WTC11 (cell line): ENCODE results near the gene AGPAT3. TPM values are rescaled to one million over a fixed set of nuclear protein-coding genes. Genes with fewer than 3 reads are reported as not detected.

Source experiments
- ATAC-seq: fragments of 200-7000 bp; cut with Tn5 transposase; 2 replicates; pipeline ENCODE4 v1.10.0; 2021; ENCODE audit warnings: mild to moderate bottlenecking, moderate library complexity
- CTCF ChIA-PET: fragments of 300-600 bp; sonication (Branson Sonifier 250); formaldehyde crosslinking; loops from one replicate; lab custom pipeline; 2021; ENCODE audit warnings: antibody characterized with exemption; lab: Charles Lee
- POLR2A ChIA-PET: fragments of 350-600 bp; sonication (Branson Sonifier 250); formaldehyde crosslinking; loops from one replicate; lab custom pipeline; 2021; ENCODE audit warnings: antibody characterized with exemption; lab: Charles Lee
- DNase-seq: peaks from one replicate; pipeline ENCODE4 v3.0.0; 2021; ENCODE audit warnings: low spot score
- H3K27ac Mint-ChIP-seq: 2 replicates; pipeline ENCODE4 v1.8.0; 2021; ENCODE audit warnings: mixed read lengths
- H3K27me3 Mint-ChIP-seq: 2 replicates; pipeline ENCODE4 v1.8.0; 2021; ENCODE audit warnings: low read depth, mild to moderate bottlenecking, moderate library complexity, mixed read lengths
- H3K36me3 Mint-ChIP-seq: 2 replicates; pipeline ENCODE4 v1.8.0; 2021; ENCODE audit warnings: mixed read lengths
- H3K4me1 Mint-ChIP-seq: 2 replicates; pipeline ENCODE4 v1.8.0; 2022; ENCODE audit warnings: mixed read lengths
- H3K4me3 Mint-ChIP-seq: 2 replicates; pipeline ENCODE4 v1.8.0; 2021; ENCODE audit warnings: mild to moderate bottlenecking, moderate library complexity, mixed read lengths
- H3K9me3 Mint-ChIP-seq: 2 replicates; pipeline ENCODE4 v1.8.0; 2021; ENCODE audit warnings: mixed read lengths
- ATF3 ChIP-seq: sonication (generic); formaldehyde crosslinking; conservative IDR thresholded peaks from 2 replicates; pipeline ENCODE4 v1.8.1; 2022; ENCODE audit warnings: mild to moderate bottlenecking, missing genetic modification reagents
- CBFB ChIP-seq: sonication (generic); formaldehyde crosslinking; IDR thresholded peaks from 2 replicates; pipeline ENCODE4 v1.8.1; 2022; ENCODE audit warnings: mild to moderate bottlenecking, low read depth, missing genetic modification reagents
- CREM ChIP-seq: sonication (generic); formaldehyde crosslinking; IDR thresholded peaks from 2 replicates; pipeline ENCODE4 v1.8.1; 2022; ENCODE audit warnings: mild to moderate bottlenecking, missing genetic modification reagents, moderate library complexity
- EMX1 ChIP-seq: fragments of 250-450 bp; sonication (Bioruptor Pico); IDR thresholded peaks from 2 replicates; pipeline ENCODE4 v1.8.0; 2021; ENCODE audit warnings: mild to moderate bottlenecking
- FOXP1 ChIP-seq: sonication (generic); formaldehyde crosslinking; IDR thresholded peaks from 2 replicates; pipeline ENCODE4 v1.8.0; 2022; ENCODE audit warnings: missing genetic modification reagents, mild to moderate bottlenecking, moderate library complexity, borderline replicate concordance
- JAZF1 ChIP-seq: fragments of 250-450 bp; sonication (Bioruptor Pico); IDR thresholded peaks from 2 replicates; pipeline ENCODE4 v1.9.0; 2021; ENCODE audit warnings: moderate library complexity, mild to moderate bottlenecking, inconsistent platforms
- MAX ChIP-seq: sonication (generic); formaldehyde crosslinking; IDR thresholded peaks from 2 replicates; pipeline ENCODE4 v1.8.0; 2022; ENCODE audit warnings: mild to moderate bottlenecking, missing genetic modification reagents
- NR1H2 ChIP-seq: sonication (generic); formaldehyde crosslinking; IDR thresholded peaks from 2 replicates; pipeline ENCODE4 v1.9.0; 2021; ENCODE audit warnings: mild to moderate bottlenecking, moderate library complexity, missing genetic modification reagents
- NR3C1 ChIP-seq: sonication (generic); formaldehyde crosslinking; conservative IDR thresholded peaks from 2 replicates; pipeline ENCODE4 v1.8.1; 2023; ENCODE audit warnings: low read depth, mild to moderate bottlenecking, missing genetic modification reagents
- SMAD3 ChIP-seq: sonication (generic); formaldehyde crosslinking; IDR thresholded peaks from 2 replicates; pipeline ENCODE4 v1.8.0; 2022; ENCODE audit warnings: missing genetic modification reagents, mild to moderate bottlenecking, borderline replicate concordance
- SMAD4 ChIP-seq: sonication (generic); formaldehyde crosslinking; IDR thresholded peaks from 2 replicates; pipeline ENCODE4 v1.8.0; 2022; ENCODE audit warnings: mild to moderate bottlenecking, missing genetic modification reagents
- ZBTB21 ChIP-seq: sonication (generic); formaldehyde crosslinking; IDR thresholded peaks from 2 replicates; pipeline ENCODE4 v1.8.1; 2023; ENCODE audit warnings: mild to moderate bottlenecking, missing genetic modification reagents, borderline replicate concordance
- ZNF232 ChIP-seq: sonication (generic); formaldehyde crosslinking; IDR thresholded peaks from 2 replicates; pipeline ENCODE4 v1.8.0; 2022; ENCODE audit warnings: mild to moderate bottlenecking, missing genetic modification reagents
- ZNF396 ChIP-seq: fragments of 250-450 bp; sonication (Bioruptor Pico); IDR thresholded peaks from 2 replicates; pipeline ENCODE4 v1.8.0; 2021; ENCODE audit warnings: mild to moderate bottlenecking, moderate library complexity, borderline replicate concordance
- ZNF423 ChIP-seq: fragments of 250-450 bp; sonication (Bioruptor Pico); IDR thresholded peaks from 2 replicates; pipeline ENCODE4 v2.1.2; 2022; ENCODE audit warnings: mild to moderate bottlenecking, moderate library complexity
- ZNF512 ChIP-seq: sonication (generic); formaldehyde crosslinking; IDR thresholded peaks from 2 replicates; pipeline ENCODE4 v1.8.1; 2022; ENCODE audit warnings: missing genetic modification reagents, borderline replicate concordance
- ZNF671 ChIP-seq: fragments of 250-450 bp; sonication (Bioruptor Pico); IDR thresholded peaks from 2 replicates; pipeline ENCODE4 v1.8.0; 2021; ENCODE audit warnings: mild to moderate bottlenecking
- total RNA-seq: library from RNA; stranded (reverse); gene quantifications from 3 replicates; pipeline ENCODE4 v1.2.3, GENCODE V29; 2021
- TF ChIP-seq, protein P1 (sequence below): fragments of 250-450 bp; sonication (Bioruptor Pico); IDR thresholded peaks from 2 replicates; pipeline ENCODE4 v1.9.0; 2021; ENCODE audit warnings: moderate library complexity, mild to moderate bottlenecking, inconsistent platforms, borderline replicate concordance
- TF ChIP-seq, protein P2 (sequence below): fragments of 200-600 bp; IDR thresholded peaks from 2 replicates; pipeline ENCODE4 v1.8.0; 2022; ENCODE audit warnings: antibody characterized with exemption

AGPAT3 gene
- total RNA-seq, 1 experiment from 2014 or later: 5.6 TPM

- ATAC-seq: no peak
- H3K4me1 Mint-ChIP-seq: no peaks in the 10 kb centered on the region
- no peak overlapping the region for H3K4me3 Mint-ChIP-seq
- peaks cover 6% of the 10 kb centered on the region; the same call in 1 of the 2 replicates for H3K36me3 Mint-ChIP-seq
- no peak for DNase-seq
- peaks cover 5% of the 10 kb centered on the region; the same call in 1 of the 2 replicates for H3K27me3 Mint-ChIP-seq
- no peak for TF ChIP-seq SMAD4 (CRISPR knock-in tag)
- no peak for TF ChIP-seq ZNF232 (CRISPR knock-in tag)
- ChIA-PET CTCF (interaction anchor here (1.1 to 3.5 kb wide), 5 partner anchors 10 to 36 kb away, joined by 3 to 14 read pairs (median 6); no protein-coding TSS in a partner anchor), POLR2A (no interaction called here)
- H3K9me3 Mint-ChIP-seq: peaks cover 10% of the 10 kb centered on the region
- no peak overlapping the region for H3K27ac Mint-ChIP-seq
Observed at GRCh38 chr21:43954042-43954441, 89.0 kb downstream of the AGPAT3 start.

DNA sequence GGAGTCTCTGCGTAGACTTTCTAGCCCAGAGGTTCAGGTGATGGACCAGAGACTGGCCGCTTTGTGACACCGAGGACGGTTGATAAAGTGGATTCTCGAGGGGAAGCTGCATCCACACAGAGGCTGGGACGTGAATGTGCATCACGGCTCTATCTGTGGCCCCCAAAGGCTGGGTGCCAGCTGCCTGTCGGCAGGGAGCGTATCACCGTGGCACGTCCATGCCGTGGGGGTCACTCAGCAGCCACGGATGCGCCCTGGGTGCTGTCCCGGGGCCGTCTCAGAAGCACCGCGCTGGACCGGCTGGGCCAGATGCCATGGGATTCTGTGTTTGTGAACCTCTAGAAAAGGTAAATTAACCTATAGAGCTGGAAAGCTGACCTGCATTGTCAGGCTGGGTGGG is 89.9 kb downstream of the AGPAT3 start:
- ATAC-seq: no peak
- no peaks in the 10 kb centered on the region for H3K4me1 Mint-ChIP-seq
- ChIA-PET POLR2A (no interaction called here), CTCF (interaction anchor here (0.9 to 3.5 kb wide), 6 partner anchors 14 to 227 kb away, joined by 3 to 14 read pairs (median 4); no protein-coding TSS in a partner anchor)
- peaks cover 1% of the 10 kb centered on the region for H3K9me3 Mint-ChIP-seq
- H3K27me3 Mint-ChIP-seq: no peaks in the 10 kb centered on the region; the same call in 1 of the 2 replicates
- H3K4me3 Mint-ChIP-seq: no peak overlapping the region
- H3K27ac Mint-ChIP-seq: no peak overlapping the region
- no peak for TF ChIP-seq ZNF396
- no peak for TF ChIP-seq NR1H2 (CRISPR knock-in tag)
- no peak for TF ChIP-seq ZBTB21 (CRISPR knock-in tag)
- TF ChIP-seq JAZF1 (CRISPR knock-in tag): no peak
- no peak for TF ChIP-seq ATF3 (CRISPR knock-in tag)
- TF ChIP-seq EMX1 (CRISPR knock-in tag): no peak
- TF ChIP-seq, protein P1, sequence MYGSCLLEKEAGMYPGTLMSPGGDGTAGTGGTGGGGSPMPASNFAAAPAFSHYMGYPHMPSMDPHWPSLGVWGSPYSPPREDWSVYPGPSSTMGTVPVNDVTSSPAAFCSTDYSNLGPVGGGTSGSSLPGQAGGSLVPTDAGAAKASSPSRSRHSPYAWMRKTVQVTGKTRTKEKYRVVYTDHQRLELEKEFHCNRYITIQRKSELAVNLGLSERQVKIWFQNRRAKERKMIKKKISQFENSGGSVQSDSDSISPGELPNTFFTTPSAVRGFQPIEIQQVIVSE (CRISPR knock-in tag): no peak
- no peak for TF ChIP-seq NR3C1 (CRISPR knock-in tag)
- no peak for TF ChIP-seq ZNF512
- no peak for TF ChIP-seq CREM (CRISPR knock-in tag)
- no peak for TF ChIP-seq FOXP1
- TF ChIP-seq SMAD3 (CRISPR knock-in tag): no peak
- no peak for TF ChIP-seq ZNF671 (CRISPR knock-in tag)
- no peak for TF ChIP-seq MAX (CRISPR knock-in tag)
- TF ChIP-seq, protein P2, sequence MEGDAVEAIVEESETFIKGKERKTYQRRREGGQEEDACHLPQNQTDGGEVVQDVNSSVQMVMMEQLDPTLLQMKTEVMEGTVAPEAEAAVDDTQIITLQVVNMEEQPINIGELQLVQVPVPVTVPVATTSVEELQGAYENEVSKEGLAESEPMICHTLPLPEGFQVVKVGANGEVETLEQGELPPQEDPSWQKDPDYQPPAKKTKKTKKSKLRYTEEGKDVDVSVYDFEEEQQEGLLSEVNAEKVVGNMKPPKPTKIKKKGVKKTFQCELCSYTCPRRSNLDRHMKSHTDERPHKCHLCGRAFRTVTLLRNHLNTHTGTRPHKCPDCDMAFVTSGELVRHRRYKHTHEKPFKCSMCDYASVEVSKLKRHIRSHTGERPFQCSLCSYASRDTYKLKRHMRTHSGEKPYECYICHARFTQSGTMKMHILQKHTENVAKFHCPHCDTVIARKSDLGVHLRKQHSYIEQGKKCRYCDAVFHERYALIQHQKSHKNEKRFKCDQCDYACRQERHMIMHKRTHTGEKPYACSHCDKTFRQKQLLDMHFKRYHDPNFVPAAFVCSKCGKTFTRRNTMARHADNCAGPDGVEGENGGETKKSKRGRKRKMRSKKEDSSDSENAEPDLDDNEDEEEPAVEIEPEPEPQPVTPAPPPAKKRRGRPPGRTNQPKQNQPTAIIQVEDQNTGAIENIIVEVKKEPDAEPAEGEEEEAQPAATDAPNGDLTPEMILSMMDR: no peak
- no peak for TF ChIP-seq CBFB (CRISPR knock-in tag)
- TF ChIP-seq ZNF423 (CRISPR knock-in tag): no peak
- DNase-seq: no peak
- peaks cover under 1% of the 10 kb centered on the region; the same call in 1 of the 2 replicates for H3K36me3 Mint-ChIP-seq
